ENCODE measurements around the gene NELL1. TPM values are rescaled to one million over a fixed set of nuclear protein-coding genes. Genes with fewer than 3 reads are reported as not detected.
A peak's percentile ranks its signal among the peaks of the same experiment; 100 is the strongest.

The NELL1 gene
- polyA plus RNA-seq, 2 of the 4 experiments (the other 2 are of a cell fraction): not detected

- H3K27ac ChIP-seq: no peak overlapping the region
- CTCF ChIA-PET: no interaction called here
- H3K4me2 ChIP-seq: no peak overlapping the region
- POLR2A ChIA-PET: no interaction called here
- ATAC-seq (no peak), FAIRE-seq (no peak), DNase-seq (ENCODE audit: low read depth in 1 of 2, low spot score in 1 of 2) (no peak)
- H3K4me3 ChIP-seq: no peak overlapping the region
- TF ChIP-seq HDAC2 (IDR thresholded peaks at IDR 0.05): no peak
- TF ChIP-seq KDM5A (IDR thresholded peaks at IDR 0.05): no peak
- TF ChIP-seq ZSCAN20 (CRISPR knock-in tag; IDR thresholded peaks at IDR 0.05): no peak
- no peak for TF ChIP-seq FOSL2 (IDR thresholded peaks at IDR 0.05)
- no peak for TF ChIP-seq FOSL2 (CRISPR knock-in tag; IDR thresholded peaks at IDR 0.05)
- TF ChIP-seq REST (IDR thresholded peaks at IDR 0.05): no peak
- no peak for TF ChIP-seq FOXS1 (CRISPR knock-in tag; IDR thresholded peaks at IDR 0.05)
- TF ChIP-seq JUN (IDR thresholded peaks at IDR 0.05): no peak
- no peak for TF ChIP-seq GATA3 (IDR thresholded peaks at IDR 0.05; ENCODE audit: borderline replicate concordance)
- TF ChIP-seq NFE2L2 (conservative IDR thresholded peaks at IDR 0.05; ENCODE audit: low read length): no peak
- H3K4me1 ChIP-seq: no peaks in the 10 kb centered on the region
- no peaks in the 10 kb centered on the region for H3K9me3 ChIP-seq
- 0% methylated on average over 2 of the region's 2 CpGs for WGBS (ENCODE audit: missing lambda C conversion rate)
Measured at GRCh38 chr11:20844630-20845029, 175.2 kb downstream of the NELL1 start.

- Histone ChIP-seq H3K4me1 (no peaks in the 10 kb centered on the region), H3K9me3 (no peaks in the 10 kb centered on the region), H3K4me3 (no peak overlapping the region), H3K27ac (no peak overlapping the region), H3K4me2 (no peak overlapping the region)
- ATAC-seq: no peak
- TF ChIP-seq RARB (CRISPR knock-in tag; IDR thresholded peaks at IDR 0.05) (no peak), REST (IDR thresholded peaks at IDR 0.05) (peak; percentile 77; the same call in 1 of the 2 replicates)
- no peak for DNase-seq (ENCODE audit: low read depth in 1 of 2, low spot score in 1 of 2)
- ChIA-PET POLR2A (no interaction called here), CTCF (interaction anchor here (0.6 kb wide), 1 partner anchor 141 kb away, joined by 5 read pairs; no protein-coding TSS in a partner anchor)
- 13% methylated on average over 1 of the region's 1 CpG for WGBS (ENCODE audit: missing lambda C conversion rate)
- FAIRE-seq: no peak
Measured at GRCh38 chr11:20854215-20854955, 185.0 kb downstream of the NELL1 start.

DNA sequence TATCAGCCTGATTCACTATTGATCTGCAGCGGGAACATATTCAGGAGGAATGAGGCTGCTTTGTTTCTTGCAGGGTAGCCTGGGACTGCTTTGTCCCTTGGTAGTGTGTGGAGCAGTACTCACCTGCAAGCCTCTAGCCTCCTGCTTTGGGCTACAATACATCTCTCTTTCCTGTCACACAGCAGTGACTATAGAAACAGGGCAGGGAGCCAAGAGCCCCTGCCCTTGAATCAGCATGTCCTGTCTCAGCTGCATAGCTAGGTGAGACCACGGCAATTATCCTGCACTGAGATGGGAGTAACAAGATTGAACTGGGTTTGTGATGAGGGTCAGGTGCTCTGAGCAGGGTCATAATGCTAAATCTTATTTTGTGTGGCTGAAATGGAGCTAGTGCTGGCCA, 191.9 kb downstream of the NELL1 start:
- no peak for DNase-seq (ENCODE audit: low read depth in 1 of 2, low spot score in 1 of 2)
- TF ChIP-seq MAX (IDR thresholded peaks at IDR 0.05) (no peak), GATA3 (IDR thresholded peaks at IDR 0.05; ENCODE audit: borderline replicate concordance) (no peak), PHF8 (IDR thresholded peaks at IDR 0.05; ENCODE audit: borderline replicate concordance, low read depth) (no peak), EP300 (IDR thresholded peaks at IDR 0.05) (no peak), MAFK (IDR thresholded peaks at IDR 0.05; ENCODE audit: partially characterized antibody) (no peak), MAZ (IDR thresholded peaks at IDR 0.05; ENCODE audit: borderline replicate concordance, low read depth, low read length) (no peak), REST (IDR thresholded peaks at IDR 0.05) (no peak)
- TF ChIP-seq, protein P1, sequence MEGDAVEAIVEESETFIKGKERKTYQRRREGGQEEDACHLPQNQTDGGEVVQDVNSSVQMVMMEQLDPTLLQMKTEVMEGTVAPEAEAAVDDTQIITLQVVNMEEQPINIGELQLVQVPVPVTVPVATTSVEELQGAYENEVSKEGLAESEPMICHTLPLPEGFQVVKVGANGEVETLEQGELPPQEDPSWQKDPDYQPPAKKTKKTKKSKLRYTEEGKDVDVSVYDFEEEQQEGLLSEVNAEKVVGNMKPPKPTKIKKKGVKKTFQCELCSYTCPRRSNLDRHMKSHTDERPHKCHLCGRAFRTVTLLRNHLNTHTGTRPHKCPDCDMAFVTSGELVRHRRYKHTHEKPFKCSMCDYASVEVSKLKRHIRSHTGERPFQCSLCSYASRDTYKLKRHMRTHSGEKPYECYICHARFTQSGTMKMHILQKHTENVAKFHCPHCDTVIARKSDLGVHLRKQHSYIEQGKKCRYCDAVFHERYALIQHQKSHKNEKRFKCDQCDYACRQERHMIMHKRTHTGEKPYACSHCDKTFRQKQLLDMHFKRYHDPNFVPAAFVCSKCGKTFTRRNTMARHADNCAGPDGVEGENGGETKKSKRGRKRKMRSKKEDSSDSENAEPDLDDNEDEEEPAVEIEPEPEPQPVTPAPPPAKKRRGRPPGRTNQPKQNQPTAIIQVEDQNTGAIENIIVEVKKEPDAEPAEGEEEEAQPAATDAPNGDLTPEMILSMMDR (IDR thresholded peaks at IDR 0.05): no peak
- 2% methylated on average over 2 of the region's 2 CpGs for WGBS (ENCODE audit: missing lambda C conversion rate)
- H3K4me2 ChIP-seq: no peak overlapping the region
- H3K4me1 ChIP-seq: no peaks in the 10 kb centered on the region
- no peak for ATAC-seq
- no peak for FAIRE-seq
- no peaks in the 10 kb centered on the region for H3K9me3 ChIP-seq
- CTCF ChIA-PET: no interaction called here
- no peak overlapping the region for H3K27ac ChIP-seq
- no peak overlapping the region for H3K4me3 ChIP-seq
- POLR2A ChIA-PET: no interaction called here

Data from A549 (cell line).